Measurements from ENCODE around the gene PDP2.
"Not testable (repeated sequence)": the region's sequence is repeated elsewhere in the genome, so short reads cannot be mapped to it uniquely, and the experiment has no call there.

PDP2 gene

DNA sequence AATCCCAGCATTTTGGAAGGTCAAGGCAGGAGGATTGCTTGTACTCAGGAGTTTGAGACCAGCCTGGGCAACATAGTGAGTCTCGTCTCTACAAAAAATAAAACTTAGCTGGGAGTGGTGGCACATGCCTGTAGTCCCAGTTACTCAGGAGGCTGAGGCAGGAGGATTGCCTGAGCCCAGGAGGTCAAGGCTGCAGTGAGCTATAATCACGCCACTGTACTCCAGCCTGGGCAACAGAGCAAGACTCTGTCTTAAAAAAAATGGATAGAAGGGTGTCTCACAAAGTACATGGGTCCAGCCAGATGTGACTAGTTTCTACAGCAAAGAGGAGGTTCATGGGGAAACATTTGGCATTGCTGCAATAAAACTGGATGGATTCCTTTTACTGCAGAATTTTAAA lies 9.0 kb upstream of the PDP2 start:
- Mint-ChIP-seq H3K27me3 (peaks cover 11% of the 10 kb centered on the region), H3K4me1 (peaks cover 51% of the 10 kb centered on the region)
- not testable (repeated sequence) for H3K27ac Mint-ChIP-seq, DNase-seq, H3K9me3 Mint-ChIP-seq, H3K4me3 Mint-ChIP-seq, ATAC-seq

DNA sequence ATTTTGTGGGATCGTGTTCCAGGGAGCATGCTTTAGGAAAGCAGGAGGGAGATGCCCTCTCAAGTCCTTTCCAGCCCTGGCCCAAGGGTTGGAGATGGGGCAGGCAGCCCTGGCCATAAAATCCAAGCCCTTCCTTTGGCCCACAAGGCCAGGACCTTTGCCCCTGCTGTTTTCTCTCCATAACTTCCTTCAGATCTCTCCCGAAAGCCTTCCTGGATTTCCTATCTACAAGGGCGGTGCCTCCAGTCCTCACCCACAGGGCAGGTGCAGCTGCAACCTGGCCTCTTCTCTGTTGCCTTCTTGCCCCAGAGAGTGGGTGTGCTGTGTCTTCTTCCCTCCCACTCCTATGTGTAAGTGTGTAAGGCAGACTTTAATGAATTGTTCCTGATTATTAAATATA lies 8.5 kb upstream of the PDP2 start:
- H3K4me3 Mint-ChIP-seq, result no peak overlapping the region
- peaks cover 54% of the 10 kb centered on the region for H3K4me1 Mint-ChIP-seq
- ATAC-seq (no peak), DNase-seq (no peak)
- no peak overlapping the region for H3K27ac Mint-ChIP-seq
- peaks cover 11% of the 10 kb centered on the region for H3K27me3 Mint-ChIP-seq
- peaks cover 5 to 7% of the 10 kb centered on the region in 2 donors for H3K9me3 Mint-ChIP-seq

DNA sequence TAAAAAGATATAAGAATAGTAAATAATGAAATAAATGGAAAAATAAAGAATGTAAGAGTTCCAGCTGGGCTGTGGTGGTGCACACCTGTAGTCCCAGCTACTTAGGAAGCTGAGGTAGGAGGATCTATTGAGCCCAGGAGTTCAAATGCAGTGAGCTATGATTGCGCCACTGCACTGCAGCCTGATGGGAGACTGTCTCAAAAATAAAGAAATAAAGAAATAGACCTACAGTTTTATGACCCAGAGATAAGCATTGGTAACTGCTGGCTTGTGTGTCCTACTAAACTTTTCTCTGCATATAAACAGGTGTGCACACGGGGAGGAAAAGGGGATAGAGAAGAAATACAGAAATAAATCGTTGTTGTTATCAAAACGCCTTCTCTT lies 7.8 kb upstream of the PDP2 start:
- Mint-ChIP-seq H3K4me1 (peaks cover 54% of the 10 kb centered on the region), H3K27ac (no peak overlapping the region), H3K27me3 (peaks cover 11% of the 10 kb centered on the region), H3K4me3 (peak overlapping the region; percentile 77 to 86), H3K9me3 (peaks cover 5 to 7% of the 10 kb centered on the region in 2 donors)
- ATAC-seq (no peak), DNase-seq (no peak)

DNA sequence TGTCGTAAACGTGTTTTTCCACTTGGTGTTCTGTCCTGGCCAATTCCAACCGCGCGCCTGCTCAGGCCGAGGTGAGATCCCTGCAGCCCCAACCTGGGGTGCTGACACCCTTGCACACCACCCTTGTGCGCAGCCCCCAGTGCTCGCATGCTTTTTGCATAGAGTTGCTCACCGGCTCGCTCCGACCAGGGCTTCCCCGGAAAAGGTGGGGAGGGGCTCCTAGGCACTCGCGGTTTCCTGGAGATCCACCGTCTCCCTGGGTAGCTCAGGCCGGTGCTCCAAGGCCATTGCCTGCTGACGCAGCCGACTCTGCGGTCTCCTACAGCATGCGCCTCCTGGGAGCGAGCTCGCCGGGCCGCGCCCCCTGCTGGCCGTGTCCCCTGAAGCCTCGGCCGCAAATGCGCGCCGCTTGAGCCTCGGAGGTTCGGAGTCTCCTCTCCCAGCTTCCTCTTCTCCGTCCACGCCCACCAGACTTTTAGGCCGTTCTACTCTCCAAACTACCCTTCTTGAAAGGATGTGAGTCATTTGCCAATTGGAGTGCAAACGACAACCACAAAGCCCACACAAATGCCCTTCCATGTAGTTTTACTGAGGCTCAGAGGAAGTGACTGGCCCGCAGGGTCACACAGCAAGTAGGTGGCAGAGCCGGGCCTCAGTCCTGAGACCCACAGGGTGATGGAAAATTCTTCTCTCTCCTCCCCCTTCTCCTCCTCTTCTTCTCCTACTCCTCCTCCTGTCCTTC lies 7.2 kb upstream of the PDP2 start:
- peaks cover 5 to 7% of the 10 kb centered on the region in 2 donors for H3K9me3 Mint-ChIP-seq
- H3K27me3 Mint-ChIP-seq, result peaks cover 11% of the 10 kb centered on the region
- peaks cover 60% of the 10 kb centered on the region for H3K4me1 Mint-ChIP-seq
- ATAC-seq, result peak; percentile 92
- H3K27ac Mint-ChIP-seq, result peak overlapping the region in 1 of 2 donors; percentile 37
- H3K4me3 Mint-ChIP-seq, result peak overlapping the region; percentile 77 to 86
- DNase-seq, result peak; percentile 95 to 97

DNA sequence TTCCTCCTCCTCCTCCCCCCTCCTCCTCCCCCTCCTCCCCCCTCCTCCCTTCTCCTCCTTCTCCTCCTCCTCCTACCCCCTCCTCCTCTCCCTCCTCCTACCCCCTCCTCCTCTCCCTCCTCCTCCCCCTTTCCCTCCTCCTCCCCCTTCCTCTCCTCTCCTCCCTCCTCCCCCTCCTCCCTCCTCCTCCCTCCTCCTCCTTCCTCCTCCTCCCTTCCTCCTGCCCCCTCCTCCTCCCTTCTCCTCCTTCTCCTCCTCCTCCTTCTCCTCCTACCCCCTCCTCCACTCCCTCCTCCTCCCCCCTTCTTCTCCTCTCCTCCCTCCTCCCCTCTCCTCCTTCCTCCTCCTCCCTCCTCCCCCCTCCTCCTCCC lies 6.6 kb upstream of the PDP2 start:
- peak overlapping the region in 1 of 2 donors; percentile 87 for H3K27ac Mint-ChIP-seq
- no peak for DNase-seq
- no peak for ATAC-seq
- H3K27me3 Mint-ChIP-seq, result peaks cover 11% of the 10 kb centered on the region
- H3K9me3 Mint-ChIP-seq, result peaks cover 5 to 7% of the 10 kb centered on the region in 2 donors
- peaks cover 65% of the 10 kb centered on the region for H3K4me1 Mint-ChIP-seq
- peak overlapping the region; percentile 77 to 86 for H3K4me3 Mint-ChIP-seq

DNA sequence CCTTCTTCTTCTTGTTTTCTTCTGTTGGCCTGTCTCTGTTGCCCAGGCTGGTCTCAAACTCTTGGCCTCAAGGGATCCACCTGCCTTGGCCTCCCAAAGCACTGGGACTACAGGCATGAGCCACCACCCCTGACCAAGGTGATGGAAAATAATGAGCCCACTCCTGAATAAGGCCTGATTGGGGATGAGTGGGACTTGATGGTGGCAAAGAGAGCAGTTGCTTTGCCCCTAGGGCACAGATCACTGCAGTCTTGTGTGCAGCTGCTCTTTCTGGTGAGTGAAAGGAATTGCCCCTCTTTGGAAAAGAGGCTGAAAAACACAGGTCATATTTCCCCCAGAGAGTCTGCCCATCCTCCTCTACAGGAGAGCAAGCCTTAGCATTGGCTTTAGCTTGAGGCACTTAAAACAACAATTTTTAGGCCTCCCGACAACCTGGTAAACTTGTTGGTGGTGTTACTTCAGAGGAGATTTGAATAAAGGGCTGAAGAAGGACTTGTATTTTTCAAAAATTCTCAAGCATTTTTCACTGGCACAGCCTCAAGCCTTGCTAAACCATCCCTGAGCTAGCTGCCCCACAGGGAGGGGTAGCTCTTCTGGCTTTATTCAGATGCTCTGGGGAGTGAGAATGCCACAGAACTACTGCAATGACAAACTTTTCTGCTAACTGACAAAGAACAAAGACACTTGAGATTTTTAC lies 6.1 kb upstream of the PDP2 start:
- H3K9me3 Mint-ChIP-seq, result peaks cover 5 to 7% of the 10 kb centered on the region in 2 donors
- H3K27me3 Mint-ChIP-seq, result peaks cover 11% of the 10 kb centered on the region
- DNase-seq, result peak; percentile 35 to 37
- H3K4me3 Mint-ChIP-seq, result peak overlapping the region; percentile 75 to 76
- H3K4me1 Mint-ChIP-seq, result peaks cover 71% of the 10 kb centered on the region
- peak; percentile 33 for ATAC-seq
- peak overlapping the region; percentile 87 to 91 for H3K27ac Mint-ChIP-seq

DNA sequence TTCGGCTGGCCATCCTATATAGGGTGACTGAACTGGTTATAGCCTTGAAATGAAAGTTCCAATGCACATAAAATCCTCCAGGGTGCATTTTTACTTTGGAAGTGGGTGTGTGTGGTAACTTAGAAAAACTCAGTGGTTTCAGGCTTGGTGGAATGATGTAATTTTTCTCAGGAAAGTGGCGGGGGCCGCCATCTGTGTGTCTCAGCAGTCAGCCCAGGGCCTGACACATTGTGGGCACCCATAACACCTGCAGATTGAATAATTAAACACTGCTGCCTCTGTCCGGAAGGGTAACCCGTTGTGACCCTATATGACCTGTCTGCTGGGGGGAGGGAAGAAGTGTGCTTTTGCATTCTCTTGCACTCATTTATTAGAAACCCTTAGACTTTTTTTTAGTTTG lies 2.2 kb upstream of the PDP2 start:
- Mint-ChIP-seq H3K27me3 (no peaks in the 10 kb centered on the region), H3K27ac (peak overlapping the region; percentile 5 to 75), H3K4me1 (peaks cover 75% of the 10 kb centered on the region), H3K4me3 (peak overlapping the region; percentile 39 to 64), H3K9me3 (peaks cover 5 to 7% of the 10 kb centered on the region in 2 donors)
- ATAC-seq (peak; percentile 60), DNase-seq (peak; percentile 40 to 76)

DNA sequence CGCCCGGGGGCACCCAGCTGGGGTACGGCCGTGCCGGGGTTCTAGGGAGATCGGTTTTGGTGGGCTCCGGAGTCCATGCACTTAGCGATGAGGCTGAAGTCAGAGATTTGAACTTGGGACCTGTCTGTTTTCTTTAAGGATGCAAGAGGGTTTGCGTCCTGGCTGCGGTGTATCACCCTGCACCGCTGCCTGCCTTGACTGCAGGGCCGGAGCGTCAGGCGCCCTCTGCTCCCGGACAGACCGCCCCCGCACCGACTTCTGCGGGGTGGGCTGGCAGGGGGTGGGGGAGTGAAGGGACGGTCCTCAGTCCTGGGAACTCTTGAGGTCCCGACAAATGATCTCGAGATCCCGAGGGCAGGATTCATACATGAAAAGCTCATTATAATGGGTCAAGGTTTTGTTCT lies 701 bp downstream of the PDP2 start:
- Mint-ChIP-seq H3K4me1 (peaks cover 64% of the 10 kb centered on the region), H3K27me3 (no peaks in the 10 kb centered on the region), H3K9me3 (peaks cover 4 to 5% of the 10 kb centered on the region in 2 donors), H3K4me3 (peak overlapping the region; percentile 93 to 98), H3K27ac (no peak overlapping the region)
- DNase-seq (peak in 1 of 2 donors; percentile 52), ATAC-seq (peak; percentile 9)

DNA sequence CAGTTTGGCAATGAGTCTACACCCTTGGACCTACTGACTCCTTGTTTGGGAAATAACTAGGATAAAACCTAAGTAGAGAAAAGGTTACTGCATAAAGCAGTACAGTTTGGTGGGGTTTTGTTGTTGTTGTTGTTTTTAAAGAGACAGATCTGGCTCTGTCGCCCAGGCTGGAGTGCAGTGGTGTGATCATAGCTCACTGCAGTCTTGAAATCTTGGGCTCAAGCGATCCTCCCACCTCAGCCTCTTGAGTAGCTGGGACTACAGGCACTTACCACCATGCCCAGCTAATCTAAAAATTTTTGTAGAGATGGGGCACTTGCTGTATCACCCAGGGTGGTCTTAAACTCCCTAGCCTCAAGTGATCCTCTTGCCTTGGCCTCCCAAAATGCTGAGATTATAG lies 1.2 kb downstream of the PDP2 start:
- no peaks in the 10 kb centered on the region for H3K27me3 Mint-ChIP-seq
- peak overlapping the region; percentile 93 to 98 for H3K4me3 Mint-ChIP-seq
- no peak overlapping the region for H3K27ac Mint-ChIP-seq
- H3K9me3 Mint-ChIP-seq, result no peaks in the 10 kb centered on the region
- ATAC-seq (no peak), DNase-seq (no peak)
- peaks cover 61% of the 10 kb centered on the region for H3K4me1 Mint-ChIP-seq

DNA sequence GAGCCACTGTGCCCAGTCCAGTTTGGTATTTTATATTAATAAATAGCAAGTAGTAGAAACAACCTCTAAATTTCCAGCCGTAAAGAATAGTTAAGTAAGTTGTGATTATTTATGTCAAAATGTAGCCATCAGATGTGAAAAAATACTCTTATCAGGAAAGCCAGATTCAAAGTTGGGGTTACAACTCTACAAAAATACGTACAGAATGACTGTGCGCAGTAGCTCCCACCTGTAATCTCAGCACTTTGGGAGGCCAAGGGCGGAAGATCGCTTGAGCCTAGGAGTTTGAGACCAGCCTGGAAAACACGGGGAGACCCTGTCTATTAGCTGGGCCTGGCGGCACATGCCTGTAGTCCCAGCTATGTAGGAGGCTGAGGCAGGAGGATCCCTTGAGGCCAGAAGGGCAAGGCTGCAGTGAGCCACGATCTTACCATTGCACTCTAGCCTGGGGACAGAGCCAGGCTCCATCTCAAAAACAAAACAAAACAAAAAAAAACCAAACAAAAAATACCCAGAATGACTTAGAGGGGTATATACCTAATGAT lies 1.7 kb downstream of the PDP2 start:
- ATAC-seq, result no peak
- Mint-ChIP-seq H3K27me3 (no peaks in the 10 kb centered on the region), H3K4me1 (peaks cover 65% of the 10 kb centered on the region)

DNA sequence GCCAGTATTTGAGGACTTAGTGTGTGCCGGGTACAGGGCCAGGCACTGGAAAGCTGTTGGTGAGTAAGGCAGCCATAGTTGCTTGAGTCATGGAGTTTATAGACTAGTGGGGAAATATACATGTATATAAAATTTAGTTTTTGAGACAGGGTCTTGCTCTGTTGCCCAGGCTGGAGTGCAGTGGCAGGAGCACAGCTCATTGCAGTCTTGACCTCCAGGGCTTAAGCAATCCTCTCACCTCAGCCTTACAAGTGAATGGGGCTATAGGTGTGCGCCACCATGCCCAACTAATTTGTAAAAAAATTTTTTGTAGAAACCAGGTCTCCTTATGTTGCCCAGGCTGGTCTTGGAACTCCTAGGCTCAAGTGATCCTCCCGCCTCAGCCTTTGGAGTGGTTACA lies 2.4 kb downstream of the PDP2 start:
- H3K4me1 Mint-ChIP-seq, result peaks cover 70% of the 10 kb centered on the region
- H3K27ac Mint-ChIP-seq, result no peak overlapping the region
- no peaks in the 10 kb centered on the region for H3K27me3 Mint-ChIP-seq
- H3K4me3 Mint-ChIP-seq, result peak overlapping the region in 1 of 2 donors; percentile 4
- ATAC-seq (no peak), DNase-seq (no peak)
- no peaks in the 10 kb centered on the region for H3K9me3 Mint-ChIP-seq

More for the DNA sequence above, 1.7 kb downstream of the PDP2 start:
- no peak overlapping the region for H3K27ac Mint-ChIP-seq
- H3K4me3 Mint-ChIP-seq, result peak overlapping the region; percentile 43 to 93
- DNase-seq, result no peak
- no peaks in the 10 kb centered on the region for H3K9me3 Mint-ChIP-seq

DNA sequence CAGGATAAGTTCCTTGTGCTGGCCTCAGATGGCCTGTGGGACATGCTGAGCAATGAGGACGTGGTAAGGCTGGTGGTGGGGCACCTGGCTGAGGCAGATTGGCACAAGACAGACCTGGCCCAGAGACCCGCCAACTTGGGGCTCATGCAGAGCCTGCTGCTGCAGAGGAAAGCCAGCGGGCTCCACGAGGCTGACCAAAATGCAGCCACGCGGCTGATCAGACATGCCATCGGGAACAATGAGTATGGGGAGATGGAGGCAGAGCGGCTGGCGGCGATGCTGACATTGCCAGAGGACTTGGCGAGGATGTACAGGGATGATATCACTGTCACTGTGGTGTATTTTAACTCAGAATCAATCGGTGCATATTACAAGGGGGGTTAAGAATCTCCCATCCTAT lies 5.2 kb downstream of the PDP2 start:
- Mint-ChIP-seq H3K4me1 (peaks cover 56% of the 10 kb centered on the region), H3K4me3 (no peak overlapping the region), H3K27ac (no peak overlapping the region)

DNA sequence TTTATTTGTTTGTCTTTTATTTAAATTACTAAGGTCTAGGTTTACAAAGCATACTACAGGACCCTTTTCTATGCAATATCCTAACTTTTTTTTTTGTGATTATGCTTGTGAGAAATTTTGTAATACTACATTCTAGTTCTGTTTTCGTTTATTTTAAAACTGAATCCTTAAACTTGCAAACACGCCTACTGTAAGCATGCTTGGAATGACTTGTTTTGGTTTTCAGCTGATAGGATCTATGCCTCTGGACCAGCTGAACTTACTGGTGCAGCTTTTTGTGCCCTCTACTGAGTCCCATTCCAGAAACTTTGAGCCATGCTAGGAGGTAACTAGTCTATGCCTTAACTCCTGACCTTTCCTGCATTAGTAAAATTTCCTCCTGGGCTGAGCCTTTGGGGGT lies 6.0 kb downstream of the PDP2 start:
- H3K27me3 Mint-ChIP-seq, result no peaks in the 10 kb centered on the region
- H3K9me3 Mint-ChIP-seq, result no peaks in the 10 kb centered on the region
- H3K27ac Mint-ChIP-seq, result no peak overlapping the region
- DNase-seq (no peak), ATAC-seq (no peak)
- no peak overlapping the region for H3K4me3 Mint-ChIP-seq
- peaks cover 56% of the 10 kb centered on the region for H3K4me1 Mint-ChIP-seq

More for the DNA sequence above, 5.2 kb downstream of the PDP2 start:
- DNase-seq (no peak), ATAC-seq (no peak)
- Mint-ChIP-seq H3K9me3 (no peaks in the 10 kb centered on the region), H3K27me3 (no peaks in the 10 kb centered on the region)

DNA sequence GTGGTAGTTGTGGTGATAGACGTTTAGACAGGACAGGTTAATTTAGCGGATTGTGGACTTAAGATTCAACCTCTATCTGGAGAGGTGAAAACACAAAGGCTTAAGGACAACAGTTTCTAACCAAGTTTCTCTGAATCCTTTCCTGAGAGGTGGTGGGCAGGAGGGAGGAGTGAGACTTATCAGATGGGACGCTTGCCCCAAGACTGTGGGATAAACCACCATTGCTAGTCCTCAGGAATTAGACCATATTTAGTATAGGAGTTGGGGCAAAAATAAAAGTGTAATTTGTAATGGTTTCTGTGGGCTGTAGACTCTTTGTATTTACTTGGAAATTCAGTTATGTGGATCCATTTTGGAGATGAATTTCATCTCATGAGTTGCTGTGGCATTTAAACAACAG lies 6.6 kb downstream of the PDP2 start:
- ATAC-seq (no peak), DNase-seq (no peak)
- no peaks in the 10 kb centered on the region for H3K27me3 Mint-ChIP-seq
- no peak overlapping the region for H3K4me3 Mint-ChIP-seq
- no peak overlapping the region for H3K27ac Mint-ChIP-seq
- H3K4me1 Mint-ChIP-seq, result peaks cover 52% of the 10 kb centered on the region
- H3K9me3 Mint-ChIP-seq, result no peaks in the 10 kb centered on the region

DNA sequence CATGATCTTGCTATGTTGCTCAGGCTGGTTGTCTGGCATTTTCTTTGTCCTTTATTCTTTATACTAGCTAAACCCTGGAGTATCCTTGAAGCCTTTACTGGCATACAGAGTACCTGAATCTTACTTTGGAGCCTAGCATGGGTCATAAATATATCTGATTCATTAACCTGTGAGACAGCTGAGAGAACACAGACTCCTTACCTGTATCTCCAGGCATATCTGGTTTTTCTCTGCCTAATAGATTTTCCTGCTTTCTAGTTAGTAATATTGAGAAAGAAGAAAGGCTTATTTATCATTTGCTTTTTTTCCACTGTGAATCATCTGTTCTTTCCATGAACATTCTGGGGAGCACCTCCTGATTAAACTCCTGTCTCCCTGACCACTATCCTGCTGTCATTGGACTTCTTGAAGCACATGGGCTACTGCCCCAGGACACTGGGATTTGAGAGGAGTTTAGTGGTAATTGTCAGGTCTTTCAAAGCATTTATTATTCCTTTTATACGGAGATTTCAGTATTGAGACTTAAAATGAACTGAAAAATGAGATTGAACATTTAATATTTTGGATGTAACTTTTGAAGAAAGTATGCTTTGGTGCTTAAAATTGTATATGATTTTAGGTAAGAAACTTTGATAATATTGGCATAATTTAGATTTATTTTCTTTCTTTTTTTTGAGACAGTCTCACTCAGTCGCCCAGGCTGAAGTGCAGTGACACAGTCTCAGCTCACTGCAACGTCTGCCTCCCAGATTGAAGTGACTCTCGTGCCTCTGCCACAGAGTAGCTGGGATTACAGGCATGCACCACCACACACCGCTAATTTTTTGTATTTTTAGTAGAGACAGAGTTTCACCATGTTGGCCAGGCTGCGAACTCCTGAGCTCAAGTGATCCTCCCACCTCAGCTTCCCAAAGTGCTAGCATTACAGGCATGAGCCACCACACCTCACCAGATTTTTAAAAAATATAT lies 8.6 kb downstream of the PDP2 start:
- peak overlapping the region; percentile 59 to 79 for H3K27ac Mint-ChIP-seq
- no peak overlapping the region for H3K4me3 Mint-ChIP-seq
- no peak for DNase-seq
- no peaks in the 10 kb centered on the region for H3K9me3 Mint-ChIP-seq
- H3K27me3 Mint-ChIP-seq, result no peaks in the 10 kb centered on the region
- no peak for ATAC-seq
- H3K4me1 Mint-ChIP-seq, result peaks cover 52% of the 10 kb centered on the region
